ENCODE measurements around the gene GAS7. TPM values are rescaled to one million over a fixed set of nuclear protein-coding genes. Genes with fewer than 3 reads are reported as not detected.

The GAS7 gene
- total RNA-seq, 1 experiment from 2014 or later, result 0.10 TPM

- DNase-seq (ENCODE audit: low spot score), result peak; percentile 36
These were observed 62.7 kb downstream of the GAS7 start for GRCh38 chr17:10135539-10136257.

- no peak for DNase-seq (ENCODE audit: low spot score)
These were observed 67.7 kb downstream of the GAS7 start for GRCh38 chr17:10130677-10131076.

- no peak for DNase-seq (ENCODE audit: low spot score)
These were observed 68.1 kb downstream of the GAS7 start for GRCh38 chr17:10130263-10130662.

GRCh38 chr17:10127819-10128425, 70.5 kb downstream of the GAS7 start:
- DNase-seq (ENCODE audit: low spot score), result no peak

GRCh38 chr17:10126616-10127501, 71.5 kb downstream of the GAS7 start:
- DNase-seq (ENCODE audit: low spot score), result no peak

- DNase-seq (ENCODE audit: low spot score), result no peak
These were observed 72.2 kb downstream of the GAS7 start for GRCh38 chr17:10126276-10126615.

GRCh38 chr17:10125531-10126275, 72.7 kb downstream of the GAS7 start:
- no peak for DNase-seq (ENCODE audit: low spot score)

- DNase-seq (ENCODE audit: low spot score), result no peak
These were observed 75.3 kb downstream of the GAS7 start for GRCh38 chr17:10123093-10123492.

GRCh38 chr17:10121971-10122707, 76.3 kb downstream of the GAS7 start:
- DNase-seq (ENCODE audit: low spot score), result no peak

GRCh38 chr17:10120749-10121148, 77.7 kb downstream of the GAS7 start:
- DNase-seq (ENCODE audit: low spot score), result no peak

- DNase-seq (ENCODE audit: low spot score), result no peak
These were observed 78.3 kb downstream of the GAS7 start for GRCh38 chr17:10120109-10120485.

- DNase-seq (ENCODE audit: low spot score), result peak; percentile 88
These were observed 79.0 kb downstream of the GAS7 start for GRCh38 chr17:10119203-10120108.

- no peak for DNase-seq (ENCODE audit: low spot score)
These were observed 79.6 kb downstream of the GAS7 start for GRCh38 chr17:10118788-10119130.

- DNase-seq (ENCODE audit: low spot score), result no peak
These were observed 80.8 kb downstream of the GAS7 start for GRCh38 chr17:10117581-10118001.

- DNase-seq (ENCODE audit: low spot score), result no peak
These were observed 81.5 kb downstream of the GAS7 start for GRCh38 chr17:10116753-10117420.

GRCh38 chr17:10116267-10116666, 82.1 kb downstream of the GAS7 start:
- no peak for DNase-seq (ENCODE audit: low spot score)

GRCh38 chr17:10115536-10115932, 82.9 kb downstream of the GAS7 start:
- DNase-seq (ENCODE audit: low spot score), result no peak

- peak; percentile 87 for DNase-seq (ENCODE audit: low spot score)
These were observed 83.4 kb downstream of the GAS7 start for GRCh38 chr17:10114931-10115535.

- no peak for DNase-seq (ENCODE audit: low spot score)
These were observed 85.4 kb downstream of the GAS7 start for GRCh38 chr17:10112962-10113361.

All from A172 (cell line).